Stimulated activated CD8-positive, alpha-beta memory T cell treated with anti-CD3 and anti-CD28 coated beads, Interleukin-12 subunit alpha, Interleukin-12 subunit beta, amount 100 ng/mL, for 4 hours (primary cell): ENCODE measurements around the gene ZFP91.
"Not testable (repeated sequence)": the region's sequence is repeated elsewhere in the genome, so short reads cannot be mapped to it uniquely, and the experiment has no call there.

ENCODE experiments used
- DNase-seq: peaks from one replicate; pipeline ENCODE4 v3.0.0-alpha.2; 2020; ENCODE audit warnings: low read depth

The ZFP91 gene

GRCh38 chr11:58578635-58579191 lies at the start of gene ZFP91:
TSS of gene ZFP91 (plus strand) at chr11:58579063. CDS start at chr11:58579282, 219 bp downstream.
- DNase-seq, result peak; percentile 94

- DNase-seq, result no peak
Measured at GRCh38 chr11:58530236-58530635, 48.6 kb upstream of the ZFP91 start.

GRCh38 chr11:58531865-58532341 lies 47.0 kb upstream of the ZFP91 start:
- no peak for DNase-seq

- no peak for DNase-seq
Measured at GRCh38 chr11:58546841-58547240, 32.0 kb upstream of the ZFP91 start.

GRCh38 chr11:58549644-58550043 lies 29.2 kb upstream of the ZFP91 start:
- no peak for DNase-seq

GRCh38 chr11:58560842-58561241 lies 18.0 kb upstream of the ZFP91 start:
- no peak for DNase-seq

- DNase-seq, result no peak
Measured at GRCh38 chr11:58561394-58562098, 17.3 kb upstream of the ZFP91 start.

GRCh38 chr11:58562375-58562800 lies 16.5 kb upstream of the ZFP91 start:
- no peak for DNase-seq

GRCh38 chr11:58564231-58564630 lies 14.6 kb upstream of the ZFP91 start:
- DNase-seq, result no peak

- DNase-seq, result peak; percentile 50
Measured at GRCh38 chr11:58567889-58568512, 10.9 kb upstream of the ZFP91 start.

- DNase-seq, result not testable (repeated sequence)
Measured at GRCh38 chr11:58572906-58573305, 6.0 kb upstream of the ZFP91 start.

GRCh38 chr11:58573451-58574104 lies 5.3 kb upstream of the ZFP91 start:
- DNase-seq, result peak; percentile 29

- no peak for DNase-seq
Measured at GRCh38 chr11:58574881-58575280, 4.0 kb upstream of the ZFP91 start.

GRCh38 chr11:58575377-58576020 lies 3.4 kb upstream of the ZFP91 start, which contains the start of gene LPXN:
TSS of gene LPXN (minus strand) at chr11:58575856. CDS start at chr11:58575772, 84 bp downstream.
- DNase-seq, result peak; percentile 19

- DNase-seq, result no peak
Measured at GRCh38 chr11:58576887-58577471, 1.9 kb upstream of the ZFP91 start.

- DNase-seq, result peak; percentile 66
Measured at GRCh38 chr11:58577555-58578135, 1.2 kb upstream of the ZFP91 start.

- peak; percentile 85 for DNase-seq
Measured at GRCh38 chr11:58578136-58578634, 678 bp upstream of the ZFP91 start.

- DNase-seq, result peak; percentile 84
Measured at GRCh38 chr11:58579192-58580129, 598 bp downstream of the ZFP91 start.

GRCh38 chr11:58580311-58580710 lies 1.4 kb downstream of the ZFP91 start:
- no peak for DNase-seq

- DNase-seq, result no peak
Measured at GRCh38 chr11:58582437-58582836, 3.6 kb downstream of the ZFP91 start.
